HG03571 (cell line): ENCODE data around the gene USP17L27.
"Not testable (repeated sequence)": the region's sequence is repeated elsewhere in the genome, so short reads cannot be mapped to it uniquely, and the experiment has no call there.

Experiments used
- ATAC-seq: cut with Tn5 transposase; IDR thresholded peaks from one replicate; pipeline ENCODE4 v1.9.1; 2021; ENCODE audit not compliant: unreplicated experiment

Gene USP17L27

GRCh38 chr4:9343848-9344247 is at the start of gene USP17L27:
TSS of gene USP17L27 (plus strand) at chr4:9344148. CDS start at chr4:9344148, 0 bp downstream.
- not testable (repeated sequence) for ATAC-seq

- not testable (repeated sequence) for ATAC-seq
These were observed 19.8 kb upstream of the USP17L27 start for GRCh38 chr4:9324191-9324590.

GRCh38 chr4:9324865-9325264 is 19.1 kb upstream of the USP17L27 start, which contains the start of gene USP17L24:
TSS of gene USP17L24 (plus strand) at chr4:9325165. CDS start at chr4:9325165, 0 bp downstream.
- ATAC-seq, result not testable (repeated sequence)

- ATAC-seq, result not testable (repeated sequence)
These were observed 14.3 kb upstream of the USP17L27 start, which contains the start of gene USP17L25 for GRCh38 chr4:9329611-9330010. TSS of gene USP17L25 (plus strand) at chr4:9329911. CDS start at chr4:9329911, 0 bp downstream.

GRCh38 chr4:9334358-9334757 is 9.6 kb upstream of the USP17L27 start, which contains the start of gene USP17L26:
TSS of gene USP17L26 (plus strand) at chr4:9334658. CDS start at chr4:9334658, 0 bp downstream.
- not testable (repeated sequence) for ATAC-seq

GRCh38 chr4:9339103-9339502 is 4.8 kb upstream of the USP17L27 start, which contains the start of gene USP17L5:
TSS of gene USP17L5 (plus strand) at chr4:9339403. CDS start at chr4:9339403, 0 bp downstream.
- not testable (repeated sequence) for ATAC-seq

GRCh38 chr4:9348593-9348992 is 4.6 kb downstream of the USP17L27 start, which contains the start of gene USP17L28:
TSS of gene USP17L28 (plus strand) at chr4:9348893. CDS start at chr4:9348893, 0 bp downstream.
- ATAC-seq, result not testable (repeated sequence)

GRCh38 chr4:9350866-9351265 is 6.9 kb downstream of the USP17L27 start:
- not testable (repeated sequence) for ATAC-seq

- ATAC-seq, result not testable (repeated sequence)
These were observed 9.4 kb downstream of the USP17L27 start, which contains the start of gene USP17L29 for GRCh38 chr4:9353338-9353737. TSS of gene USP17L29 (plus strand) at chr4:9353638. CDS start at chr4:9353638, 0 bp downstream.

- ATAC-seq, result not testable (repeated sequence)
These were observed 18.9 kb downstream of the USP17L27 start, which contains the start of gene USP17L30 for GRCh38 chr4:9362829-9363228. TSS of gene USP17L30 (plus strand) at chr4:9363129. CDS start at chr4:9363129, 0 bp downstream.

- not testable (repeated sequence) for ATAC-seq
These were observed 35.9 kb downstream of the USP17L27 start for GRCh38 chr4:9379881-9380280.

- not testable (repeated sequence) for ATAC-seq
These were observed 37.1 kb downstream of the USP17L27 start for GRCh38 chr4:9381012-9381534.

GRCh38 chr4:9384126-9384525 is 40.2 kb downstream of the USP17L27 start:
- ATAC-seq, result no peak

- not testable (repeated sequence) for ATAC-seq
These were observed 45.1 kb downstream of the USP17L27 start for GRCh38 chr4:9389001-9389400.
